HG02884 (cell line): ENCODE measurements around the gene HELZ.

ENCODE experiments used
- ATAC-seq: cut with Tn5 transposase; IDR thresholded peaks from one replicate; pipeline ENCODE4 v1.9.1; 2021; ENCODE audit warnings: mild to moderate bottlenecking, moderate library complexity; ENCODE audit not compliant: unreplicated experiment

Gene HELZ

GRCh38 chr17:67088639-67089038 lies 156.4 kb downstream of the HELZ start:
- no peak for ATAC-seq

GRCh38 chr17:67085406-67085805 lies 159.6 kb downstream of the HELZ start:
- no peak for ATAC-seq

- no peak for ATAC-seq
These were observed 162.9 kb downstream of the HELZ start for GRCh38 chr17:67082107-67082506.

- ATAC-seq = no peak
These were observed 164.2 kb downstream of the HELZ start for GRCh38 chr17:67080804-67081203.

GRCh38 chr17:67079491-67079890 lies 165.5 kb downstream of the HELZ start:
- no peak for ATAC-seq

GRCh38 chr17:67078292-67078691 lies 166.7 kb downstream of the HELZ start:
- no peak for ATAC-seq

GRCh38 chr17:67076290-67076689 lies 168.7 kb downstream of the HELZ start:
- no peak for ATAC-seq

- ATAC-seq = no peak
These were observed 170.2 kb downstream of the HELZ start for GRCh38 chr17:67074781-67075180.

- ATAC-seq = no peak
These were observed 172.1 kb downstream of the HELZ start for GRCh38 chr17:67072885-67073284.

- no peak for ATAC-seq
These were observed 173.4 kb downstream of the HELZ start for GRCh38 chr17:67071595-67071994.

GRCh38 chr17:67069603-67070136 lies 175.3 kb downstream of the HELZ start:
- ATAC-seq = no peak

- ATAC-seq = no peak
These were observed 176.0 kb downstream of the HELZ start for GRCh38 chr17:67068999-67069398.

GRCh38 chr17:67067571-67068482 lies 177.2 kb downstream of the HELZ start:
- ATAC-seq = no peak

- no peak for ATAC-seq
These were observed 178.3 kb downstream of the HELZ start for GRCh38 chr17:67066717-67067116.

- ATAC-seq = no peak
These were observed 181.9 kb downstream of the HELZ start for GRCh38 chr17:67063141-67063540.

- ATAC-seq = no peak
These were observed 185.6 kb downstream of the HELZ start for GRCh38 chr17:67059372-67059771.

- ATAC-seq = no peak
These were observed 187.0 kb downstream of the HELZ start for GRCh38 chr17:67058036-67058435.

GRCh38 chr17:67056746-67057490 lies 188.1 kb downstream of the HELZ start:
- ATAC-seq = no peak

GRCh38 chr17:67055811-67056745 lies 188.9 kb downstream of the HELZ start:
- no peak for ATAC-seq

- ATAC-seq = no peak
These were observed 190.0 kb downstream of the HELZ start for GRCh38 chr17:67055041-67055443.

GRCh38 chr17:67054608-67055007 lies 190.4 kb downstream of the HELZ start:
- no peak for ATAC-seq
